ENCODE results near the gene PNPO.

The PNPO gene

DNA sequence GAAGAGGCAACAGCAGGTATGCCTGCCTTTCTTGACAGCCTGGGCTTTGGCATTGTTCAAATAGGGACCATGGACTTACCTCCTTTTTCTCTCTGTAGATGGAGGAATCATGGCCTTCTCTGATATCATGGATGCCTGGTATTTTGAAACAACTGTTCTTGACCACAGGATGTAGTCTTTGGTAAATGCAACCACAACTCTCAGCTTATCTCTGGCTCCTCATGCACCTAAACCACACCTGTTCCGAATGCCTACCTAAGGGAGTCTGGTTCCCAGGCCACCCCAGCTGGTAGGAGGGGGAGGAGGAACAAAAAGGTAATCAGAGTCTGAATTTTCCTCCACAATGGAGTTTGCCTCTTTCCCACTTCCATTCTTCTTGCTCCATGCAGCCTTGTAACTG, 48.3 kb downstream of the PNPO start:
- TF ChIP-seq, protein P1, sequence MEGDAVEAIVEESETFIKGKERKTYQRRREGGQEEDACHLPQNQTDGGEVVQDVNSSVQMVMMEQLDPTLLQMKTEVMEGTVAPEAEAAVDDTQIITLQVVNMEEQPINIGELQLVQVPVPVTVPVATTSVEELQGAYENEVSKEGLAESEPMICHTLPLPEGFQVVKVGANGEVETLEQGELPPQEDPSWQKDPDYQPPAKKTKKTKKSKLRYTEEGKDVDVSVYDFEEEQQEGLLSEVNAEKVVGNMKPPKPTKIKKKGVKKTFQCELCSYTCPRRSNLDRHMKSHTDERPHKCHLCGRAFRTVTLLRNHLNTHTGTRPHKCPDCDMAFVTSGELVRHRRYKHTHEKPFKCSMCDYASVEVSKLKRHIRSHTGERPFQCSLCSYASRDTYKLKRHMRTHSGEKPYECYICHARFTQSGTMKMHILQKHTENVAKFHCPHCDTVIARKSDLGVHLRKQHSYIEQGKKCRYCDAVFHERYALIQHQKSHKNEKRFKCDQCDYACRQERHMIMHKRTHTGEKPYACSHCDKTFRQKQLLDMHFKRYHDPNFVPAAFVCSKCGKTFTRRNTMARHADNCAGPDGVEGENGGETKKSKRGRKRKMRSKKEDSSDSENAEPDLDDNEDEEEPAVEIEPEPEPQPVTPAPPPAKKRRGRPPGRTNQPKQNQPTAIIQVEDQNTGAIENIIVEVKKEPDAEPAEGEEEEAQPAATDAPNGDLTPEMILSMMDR (conservative IDR thresholded peaks at IDR 0.05; ENCODE audit: low read length) = no peak
- TF ChIP-seq EZH2phosphoT487 (IDR thresholded peaks at IDR 0.05; ENCODE audit: borderline replicate concordance) = no peak
- H3K36me3 ChIP-seq (ENCODE audit: insufficient read depth, low read length) = no peaks in the 10 kb centered on the region
- peaks cover 18% of the 10 kb centered on the region for H3K4me1 ChIP-seq (ENCODE audit: insufficient read depth, low read length, poor library complexity, severe bottlenecking)
- H3K27me3 ChIP-seq (ENCODE audit: insufficient read depth, low read length, poor library complexity, severe bottlenecking) = no peaks in the 10 kb centered on the region
- no peak overlapping the region for H2AFZ ChIP-seq (ENCODE audit: low read length)
- no peaks in the 10 kb centered on the region for H3K79me2 ChIP-seq (ENCODE audit: insufficient read depth, low read length)
- no peaks in the 10 kb centered on the region for H3F3A ChIP-seq (ENCODE audit: low read depth)
- no peak overlapping the region for H3K4me2 ChIP-seq (ENCODE audit: low read depth, low read length, poor library complexity, severe bottlenecking)
- no peaks in the 10 kb centered on the region for H4K20me1 ChIP-seq (ENCODE audit: insufficient read depth, low read length, poor library complexity, severe bottlenecking)
- H3K9me2 ChIP-seq (replicated peaks; ENCODE audit: low read depth, low read length) = no peaks in the 10 kb centered on the region
- no peak overlapping the region for H3K9ac ChIP-seq (ENCODE audit: low read depth, low read length, poor library complexity, severe bottlenecking)
- H3K4me3 ChIP-seq (ENCODE audit: low read length, poor library complexity, severe bottlenecking) = no peak overlapping the region
- no peaks in the 10 kb centered on the region for H3K9me3 ChIP-seq (ENCODE audit: insufficient read depth, low read depth, low read length)

DNA sequence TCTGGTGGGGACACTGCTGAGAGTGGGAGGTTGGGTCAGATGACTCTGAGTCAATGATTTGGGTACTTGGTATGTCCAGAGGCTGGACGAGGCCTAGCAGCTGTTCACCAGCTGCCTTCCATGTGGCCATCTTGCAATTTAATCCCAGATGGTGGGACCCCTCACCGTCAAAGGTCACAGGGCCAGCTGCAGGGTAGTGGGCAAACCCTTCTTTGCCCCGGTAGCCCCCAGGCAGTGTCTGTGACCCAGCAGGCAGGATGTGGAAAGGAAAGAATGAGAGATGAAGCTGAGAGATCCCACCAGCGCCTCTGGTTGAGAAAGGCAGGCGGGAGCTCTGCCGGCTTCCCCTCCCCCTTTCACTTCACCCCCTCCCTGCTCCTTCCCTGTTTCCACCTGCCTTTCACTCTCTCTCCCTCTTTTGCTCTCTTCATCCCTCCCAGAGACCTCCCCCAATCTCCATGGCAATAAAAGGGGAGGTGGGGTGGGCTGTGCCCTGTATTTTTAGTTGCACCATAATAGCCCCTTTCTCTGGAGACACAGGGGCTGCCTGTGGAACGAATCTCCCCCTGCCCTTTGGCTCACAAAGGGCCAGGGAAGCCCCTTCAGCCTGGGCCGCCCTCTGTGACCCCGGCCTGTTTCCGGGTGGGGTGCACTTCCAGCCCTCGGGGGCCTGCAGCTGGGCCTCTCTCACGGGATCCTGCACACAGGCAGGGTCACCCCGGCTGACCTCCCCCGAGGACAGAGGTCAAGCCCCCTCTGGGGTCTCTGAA, 49.8 kb downstream of the PNPO start:
- H4K20me1 ChIP-seq (ENCODE audit: insufficient read depth, low read length, poor library complexity, severe bottlenecking) = no peaks in the 10 kb centered on the region
- H3K9me2 ChIP-seq (replicated peaks; ENCODE audit: low read depth, low read length) = no peaks in the 10 kb centered on the region
- H2AFZ ChIP-seq (ENCODE audit: low read length) = no peak overlapping the region
- no peaks in the 10 kb centered on the region for H3K27me3 ChIP-seq (ENCODE audit: insufficient read depth, low read length, poor library complexity, severe bottlenecking)
- no peak overlapping the region for H3K9ac ChIP-seq (ENCODE audit: low read depth, low read length, poor library complexity, severe bottlenecking)
- no peaks in the 10 kb centered on the region for H3K9me3 ChIP-seq (ENCODE audit: insufficient read depth, low read depth, low read length)
- TF ChIP-seq EZH2phosphoT487 (IDR thresholded peaks at IDR 0.05; ENCODE audit: borderline replicate concordance) = no peak
- TF ChIP-seq, protein P1 (conservative IDR thresholded peaks at IDR 0.05; ENCODE audit: low read length) = no peak
- no peak overlapping the region for H3K4me3 ChIP-seq (ENCODE audit: low read length, poor library complexity, severe bottlenecking)
- no peaks in the 10 kb centered on the region for H3F3A ChIP-seq (ENCODE audit: low read depth)
- H3K79me2 ChIP-seq (ENCODE audit: insufficient read depth, low read length) = no peaks in the 10 kb centered on the region
- no peak overlapping the region for H3K4me2 ChIP-seq (ENCODE audit: low read depth, low read length, poor library complexity, severe bottlenecking)
- H3K36me3 ChIP-seq (ENCODE audit: insufficient read depth, low read length) = no peaks in the 10 kb centered on the region
- peaks cover 18% of the 10 kb centered on the region for H3K4me1 ChIP-seq (ENCODE audit: insufficient read depth, low read length, poor library complexity, severe bottlenecking)

DNA sequence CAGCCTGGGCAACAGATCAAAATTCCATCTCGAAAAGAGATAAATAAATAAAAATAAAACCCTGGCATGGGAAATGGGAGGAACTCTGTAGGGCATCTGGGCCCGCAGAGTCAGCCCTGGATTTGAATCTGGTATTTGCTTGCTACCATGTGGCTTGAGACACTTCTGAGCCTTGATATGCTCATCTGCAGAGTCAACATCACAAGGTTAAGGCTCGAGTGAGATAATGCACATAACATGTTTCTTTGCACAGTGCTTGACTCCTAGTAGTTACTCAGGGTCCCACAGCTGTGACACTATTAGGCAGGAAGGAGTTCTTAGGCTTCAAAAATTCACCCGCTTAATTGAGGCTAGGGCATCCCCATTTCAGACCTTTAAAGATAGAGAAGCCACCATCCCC, 50.8 kb downstream of the PNPO start:
- Histone ChIP-seq H3K4me1 (ENCODE audit: insufficient read depth, low read length, poor library complexity, severe bottlenecking) (peaks cover 18% of the 10 kb centered on the region), H2AFZ (ENCODE audit: low read length) (no peak overlapping the region), H4K20me1 (ENCODE audit: insufficient read depth, low read length, poor library complexity, severe bottlenecking) (no peaks in the 10 kb centered on the region), H3K4me2 (ENCODE audit: low read depth, low read length, poor library complexity, severe bottlenecking) (no peak overlapping the region), H3F3A (ENCODE audit: low read depth) (no peaks in the 10 kb centered on the region), H3K27me3 (ENCODE audit: insufficient read depth, low read length, poor library complexity, severe bottlenecking) (no peaks in the 10 kb centered on the region), H3K9me3 (ENCODE audit: insufficient read depth, low read depth, low read length) (no peaks in the 10 kb centered on the region), H3K36me3 (ENCODE audit: insufficient read depth, low read length) (no peaks in the 10 kb centered on the region), H3K9me2 (replicated peaks; ENCODE audit: low read depth, low read length) (no peaks in the 10 kb centered on the region), H3K4me3 (ENCODE audit: low read length, poor library complexity, severe bottlenecking) (no peak overlapping the region), H3K9ac (ENCODE audit: low read depth, low read length, poor library complexity, severe bottlenecking) (no peak overlapping the region), H3K79me2 (ENCODE audit: insufficient read depth, low read length) (no peaks in the 10 kb centered on the region)
- no peak for TF ChIP-seq EZH2phosphoT487 (IDR thresholded peaks at IDR 0.05; ENCODE audit: borderline replicate concordance)
- TF ChIP-seq, protein P1 (conservative IDR thresholded peaks at IDR 0.05; ENCODE audit: low read length) = no peak

Measured in Loucy (cell line).